ENCODE measurements around the gene ZFAND5.
A peak's percentile ranks its signal among the peaks of the same experiment; 100 is the strongest.

The ZFAND5 gene

GRCh38 chr9:72356041-72356582, 8.9 kb downstream of the ZFAND5 start:
- Histone ChIP-seq H3K36me3 (replicated peaks) (peaks cover 77% of the 10 kb centered on the region), H3K27me3 (ENCODE audit: low read depth) (no peaks in the 10 kb centered on the region), H3K9me3 (no peaks in the 10 kb centered on the region), H3K4me1 (peaks cover 68% of the 10 kb centered on the region), H3K4me3 (no peak overlapping the region)
- in situ Hi-C loops (cut with MboI; ENCODE audit: low sequenced_read_pairs) = no loop called here
- no peak for DNase-seq (ENCODE audit: low spot score in 2 of 2)

- Histone ChIP-seq H3K4me1 (peaks cover 72% of the 10 kb centered on the region), H3K27me3 (ENCODE audit: low read depth) (no peaks in the 10 kb centered on the region), H3K36me3 (replicated peaks) (peaks cover 67% of the 10 kb centered on the region), H3K9me3 (no peaks in the 10 kb centered on the region), H3K4me3 (no peak overlapping the region)
- in situ Hi-C loops (cut with MboI; ENCODE audit: low sequenced_read_pairs) = no loop called here
- DNase-seq (ENCODE audit: low spot score in 2 of 2) = no peak
These were observed 9.9 kb downstream of the ZFAND5 start for GRCh38 chr9:72355153-72355552.

- Histone ChIP-seq H3K4me3 (no peak overlapping the region), H3K9me3 (no peaks in the 10 kb centered on the region), H3K4me1 (peaks cover 70% of the 10 kb centered on the region), H3K36me3 (replicated peaks) (peaks cover 63% of the 10 kb centered on the region), H3K27me3 (ENCODE audit: low read depth) (no peaks in the 10 kb centered on the region)
- no peak for DNase-seq (ENCODE audit: low spot score in 2 of 2)
- in situ Hi-C loops (cut with MboI; ENCODE audit: low sequenced_read_pairs) = no loop called here
These were observed 10.3 kb downstream of the ZFAND5 start for GRCh38 chr9:72354704-72355103.

- Histone ChIP-seq H3K4me3 (no peak overlapping the region), H3K4me1 (peaks cover 65% of the 10 kb centered on the region), H3K36me3 (replicated peaks) (peaks cover 52% of the 10 kb centered on the region), H3K27me3 (ENCODE audit: low read depth) (no peaks in the 10 kb centered on the region), H3K9me3 (no peaks in the 10 kb centered on the region)
- peak in 1 of 2 experiments; percentile 23 for DNase-seq (ENCODE audit: low spot score in 2 of 2)
- in situ Hi-C loops (cut with MboI; ENCODE audit: low sequenced_read_pairs) = no loop called here
These were observed 11.4 kb downstream of the ZFAND5 start for GRCh38 chr9:72353455-72354116.

GRCh38 chr9:72352911-72353388, 12.1 kb downstream of the ZFAND5 start:
- DNase-seq (ENCODE audit: low spot score in 2 of 2) = peak; percentile 27 to 28
- no peaks in the 10 kb centered on the region for H3K27me3 ChIP-seq (ENCODE audit: low read depth)
- in situ Hi-C loops (cut with MboI; ENCODE audit: low sequenced_read_pairs) = no loop called here

GRCh38 chr9:72351538-72352453, 13.2 kb downstream of the ZFAND5 start:
- Histone ChIP-seq H3K4me1 (peaks cover 54% of the 10 kb centered on the region), H3K27me3 (ENCODE audit: low read depth) (no peaks in the 10 kb centered on the region), H3K4me3 (no peak overlapping the region), H3K36me3 (replicated peaks) (peaks cover 34% of the 10 kb centered on the region), H3K9me3 (no peaks in the 10 kb centered on the region)
- in situ Hi-C loops (cut with MboI; ENCODE audit: low sequenced_read_pairs) = no loop called here
- DNase-seq (ENCODE audit: low spot score in 2 of 2) = peak in 1 of 2 experiments; percentile 54

More at GRCh38 chr9:72352911-72353388, 12.1 kb downstream of the ZFAND5 start:
- Histone ChIP-seq H3K9me3 (no peaks in the 10 kb centered on the region), H3K4me1 (peaks cover 61% of the 10 kb centered on the region), H3K4me3 (no peak overlapping the region), H3K36me3 (replicated peaks) (peaks cover 45% of the 10 kb centered on the region)

- no peaks in the 10 kb centered on the region for H3K27me3 ChIP-seq (ENCODE audit: low read depth)
- no peaks in the 10 kb centered on the region for H3K9me3 ChIP-seq
- H3K4me3 ChIP-seq = no peak overlapping the region
- peak in 1 of 2 experiments; percentile 76 for DNase-seq (ENCODE audit: low spot score in 2 of 2)
- H3K36me3 ChIP-seq (replicated peaks) = peaks cover 15% of the 10 kb centered on the region
- peaks cover 46% of the 10 kb centered on the region for H3K4me1 ChIP-seq
- in situ Hi-C loops (cut with MboI; ENCODE audit: low sequenced_read_pairs) = no loop called here
These were observed 15.1 kb downstream of the ZFAND5 start for GRCh38 chr9:72349911-72350310.

GRCh38 chr9:72349240-72349639, 15.8 kb downstream of the ZFAND5 start:
- no peak for DNase-seq (ENCODE audit: low spot score in 2 of 2)
- H3K27me3 ChIP-seq (ENCODE audit: low read depth) = no peaks in the 10 kb centered on the region
- H3K4me3 ChIP-seq = no peak overlapping the region
- no peaks in the 10 kb centered on the region for H3K9me3 ChIP-seq
- H3K36me3 ChIP-seq (replicated peaks) = peaks cover 8% of the 10 kb centered on the region
- H3K4me1 ChIP-seq = peaks cover 39% of the 10 kb centered on the region
- in situ Hi-C loops (cut with MboI; ENCODE audit: low sequenced_read_pairs) = no loop called here

- Histone ChIP-seq H3K9me3 (no peaks in the 10 kb centered on the region), H3K4me3 (no peak overlapping the region), H3K4me1 (peaks cover 20% of the 10 kb centered on the region), H3K36me3 (replicated peaks) (no peaks in the 10 kb centered on the region), H3K27me3 (ENCODE audit: low read depth) (no peaks in the 10 kb centered on the region)
- in situ Hi-C loops (cut with MboI; ENCODE audit: low sequenced_read_pairs) = no loop called here
- DNase-seq (ENCODE audit: low spot score in 2 of 2) = no peak
These were observed 18.7 kb downstream of the ZFAND5 start for GRCh38 chr9:72346333-72346732.

GRCh38 chr9:72338631-72339030, 26.4 kb downstream of the ZFAND5 start:
- Histone ChIP-seq H3K9me3 (no peaks in the 10 kb centered on the region), H3K27me3 (ENCODE audit: low read depth) (no peaks in the 10 kb centered on the region), H3K4me3 (no peak overlapping the region), H3K36me3 (replicated peaks) (no peaks in the 10 kb centered on the region), H3K4me1 (no peaks in the 10 kb centered on the region)
- no peak for DNase-seq (ENCODE audit: low spot score in 2 of 2)
- in situ Hi-C loops (cut with MboI; ENCODE audit: low sequenced_read_pairs) = no loop called here

GRCh38 chr9:72337286-72337685, 27.7 kb downstream of the ZFAND5 start:
- H3K36me3 ChIP-seq (replicated peaks) = no peaks in the 10 kb centered on the region
- H3K4me3 ChIP-seq = no peak overlapping the region
- H3K9me3 ChIP-seq = no peaks in the 10 kb centered on the region
- no peaks in the 10 kb centered on the region for H3K27me3 ChIP-seq (ENCODE audit: low read depth)
- DNase-seq (ENCODE audit: low spot score in 2 of 2) = no peak
- in situ Hi-C loops (cut with MboI; ENCODE audit: low sequenced_read_pairs) = no loop called here
- no peaks in the 10 kb centered on the region for H3K4me1 ChIP-seq

- in situ Hi-C loops (cut with MboI; ENCODE audit: low sequenced_read_pairs) = no loop called here
- Histone ChIP-seq H3K27me3 (ENCODE audit: low read depth) (no peaks in the 10 kb centered on the region), H3K9me3 (no peaks in the 10 kb centered on the region)
These were observed 30.2 kb downstream of the ZFAND5 start for GRCh38 chr9:72334658-72335337.

GRCh38 chr9:72333709-72334108, 31.3 kb downstream of the ZFAND5 start:
- peak in 1 of 2 experiments; percentile 17 for DNase-seq (ENCODE audit: low spot score in 2 of 2)
- Histone ChIP-seq H3K36me3 (replicated peaks) (no peaks in the 10 kb centered on the region), H3K9me3 (no peaks in the 10 kb centered on the region), H3K4me1 (no peaks in the 10 kb centered on the region), H3K4me3 (no peak overlapping the region), H3K27me3 (ENCODE audit: low read depth) (no peaks in the 10 kb centered on the region)
- in situ Hi-C loops (cut with MboI; ENCODE audit: low sequenced_read_pairs) = no loop called here

More at GRCh38 chr9:72334658-72335337, 30.2 kb downstream of the ZFAND5 start:
- H3K4me1 ChIP-seq = no peaks in the 10 kb centered on the region
- H3K36me3 ChIP-seq (replicated peaks) = no peaks in the 10 kb centered on the region
- no peak overlapping the region for H3K4me3 ChIP-seq
- DNase-seq (ENCODE audit: low spot score in 2 of 2) = no peak
